Activated T-cell treated with anti-CD3 and anti-CD28 coated beads for 1 hour (primary cell): Measurements from ENCODE around the gene ERICH6B.

Source experiments
- DNase-seq: peaks from one replicate; pipeline ENCODE4 v3.0.0-alpha.2; 2020; ENCODE audit warnings: low read depth

The ERICH6B gene

DNA sequence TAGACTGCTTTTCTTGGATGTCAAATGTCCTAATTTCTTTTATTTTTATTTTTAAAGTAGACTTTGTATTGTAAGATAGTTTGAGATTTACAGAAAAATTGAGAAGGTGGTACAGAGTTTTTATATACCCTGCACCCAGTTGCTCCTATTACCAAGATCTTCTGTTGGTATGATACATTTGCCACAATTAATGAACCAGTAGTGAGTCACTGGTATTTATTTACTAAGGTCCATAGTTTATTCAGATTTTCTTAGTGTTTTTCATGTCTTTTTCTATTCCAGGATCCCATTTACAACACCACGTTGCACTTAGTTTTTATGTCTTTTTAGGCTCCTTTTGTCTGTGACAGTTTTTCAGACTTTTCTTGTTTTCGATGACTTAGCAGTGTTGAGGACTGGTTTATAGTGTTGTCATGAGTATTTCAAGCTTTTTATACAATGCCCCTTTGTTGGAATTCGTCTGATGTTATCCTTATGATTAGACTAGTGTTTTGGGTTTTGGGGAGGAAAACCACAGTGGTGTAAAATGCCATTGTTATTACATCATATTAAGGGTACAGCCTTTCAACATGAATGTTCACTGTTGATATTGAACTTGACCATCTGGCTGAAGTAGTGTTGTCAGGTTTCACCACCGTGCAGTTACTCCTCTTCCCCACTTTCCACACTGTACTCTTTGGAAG lies 114.9 kb downstream of the ERICH6B start:
- DNase-seq: no peak

- no peak for DNase-seq
Measured at GRCh38 chr13:45496942-45497341, 118.6 kb downstream of the ERICH6B start.

DNA sequence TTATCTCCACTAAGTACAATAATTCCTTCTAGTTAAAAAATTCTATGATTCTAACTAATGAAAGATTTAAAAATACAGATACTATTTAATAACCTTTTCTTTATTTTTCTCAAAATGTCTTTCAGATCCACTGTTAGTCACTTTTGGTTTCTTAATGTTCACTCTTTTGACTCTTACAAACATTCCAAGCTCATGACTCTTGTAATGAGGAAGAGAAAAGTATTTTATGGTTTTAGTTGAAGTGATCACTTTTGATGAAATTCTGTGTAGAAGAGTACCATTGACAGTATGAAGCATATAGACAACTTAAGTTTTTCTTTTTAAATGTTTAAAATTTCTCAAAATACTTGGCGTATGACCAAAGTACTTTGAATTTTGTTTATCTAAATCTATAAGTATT lies 123.0 kb downstream of the ERICH6B start:
- no peak for DNase-seq
